ENCODE data around the gene BLMH.
A peak's percentile ranks its signal among the peaks of the same experiment; 100 is the strongest.

Gene BLMH

GRCh38 chr17:30334421-30334820 lies 42.7 kb upstream of the BLMH start:
- Histone ChIP-seq H3K4me3 (replicated peaks; ENCODE audit: low read depth, low read length) (no peak overlapping the region), H3K27me3 (replicated peaks; ENCODE audit: control insufficient read depth, insufficient read depth, low read length) (no peaks in the 10 kb centered on the region), H3K36me3 (ENCODE audit: control insufficient read depth, insufficient read depth, low read length) (no peaks in the 10 kb centered on the region)
- no peak for DNase-seq (ENCODE audit: extremely low read depth, insufficient read length)
- TF ChIP-seq CTCF (IDR thresholded peaks at IDR 0.05; ENCODE audit: insufficient read depth, low read length, poor library complexity, severe bottlenecking), result no peak

- no peak within 1 kb of the TSS for H3K4me3 ChIP-seq (replicated peaks; ENCODE audit: low read depth, low read length)
- no peaks in the 10 kb centered on the region for H3K36me3 ChIP-seq (ENCODE audit: control insufficient read depth, insufficient read depth, low read length)
- no peaks in the 10 kb centered on the region for H3K27me3 ChIP-seq (replicated peaks; ENCODE audit: control insufficient read depth, insufficient read depth, low read length)
- no peak for DNase-seq (ENCODE audit: extremely low read depth, insufficient read length)
- no peak for TF ChIP-seq CTCF (IDR thresholded peaks at IDR 0.05; ENCODE audit: insufficient read depth, low read length, poor library complexity, severe bottlenecking)
Measured at GRCh38 chr17:30333503-30334360, 42.0 kb upstream of the BLMH start, which contains the start of gene TMIGD1. TSS of gene TMIGD1 (minus strand) at chr17:30334057. CDS start at chr17:30332133, 1,924 bp downstream.

GRCh38 chr17:30332057-30332542 lies 40.4 kb upstream of the BLMH start:
- H3K4me3 ChIP-seq (replicated peaks; ENCODE audit: low read depth, low read length), result no peak overlapping the region
- TF ChIP-seq CTCF (IDR thresholded peaks at IDR 0.05; ENCODE audit: insufficient read depth, low read length, poor library complexity, severe bottlenecking), result no peak
- H3K27me3 ChIP-seq (replicated peaks; ENCODE audit: control insufficient read depth, insufficient read depth, low read length), result no peaks in the 10 kb centered on the region
- peak; percentile 63 for DNase-seq (ENCODE audit: extremely low read depth, insufficient read length)
- H3K36me3 ChIP-seq (ENCODE audit: control insufficient read depth, insufficient read depth, low read length), result no peaks in the 10 kb centered on the region

GRCh38 chr17:30326809-30327208 lies 35.1 kb upstream of the BLMH start:
- Histone ChIP-seq H3K36me3 (ENCODE audit: control insufficient read depth, insufficient read depth, low read length) (no peaks in the 10 kb centered on the region), H3K27me3 (replicated peaks; ENCODE audit: control insufficient read depth, insufficient read depth, low read length) (no peaks in the 10 kb centered on the region), H3K4me3 (replicated peaks; ENCODE audit: low read depth, low read length) (no peak overlapping the region)
- no peak for DNase-seq (ENCODE audit: extremely low read depth, insufficient read length)
- no peak for TF ChIP-seq CTCF (IDR thresholded peaks at IDR 0.05; ENCODE audit: insufficient read depth, low read length, poor library complexity, severe bottlenecking)

GRCh38 chr17:30324723-30325122 lies 33.0 kb upstream of the BLMH start:
- no peak for TF ChIP-seq CTCF (IDR thresholded peaks at IDR 0.05; ENCODE audit: insufficient read depth, low read length, poor library complexity, severe bottlenecking)
- Histone ChIP-seq H3K4me3 (replicated peaks; ENCODE audit: low read depth, low read length) (no peak overlapping the region), H3K36me3 (ENCODE audit: control insufficient read depth, insufficient read depth, low read length) (no peaks in the 10 kb centered on the region), H3K27me3 (replicated peaks; ENCODE audit: control insufficient read depth, insufficient read depth, low read length) (no peaks in the 10 kb centered on the region)
- no peak for DNase-seq (ENCODE audit: extremely low read depth, insufficient read length)
